ENCODE results near the gene REXO1. TPM values are rescaled to one million over a fixed set of nuclear protein-coding genes. Genes with fewer than 3 reads are reported as not detected.
A peak's percentile ranks its signal among the peaks of the same experiment; 100 is the strongest.
"Not testable (repeated sequence)": the region's sequence is repeated elsewhere in the genome, so short reads cannot be mapped to it uniquely, and the experiment has no call there.

Gene REXO1
- 10 to 100 TPM; 16.2 to 36.0 (median 26.1) TPM for total RNA-seq

- H3K27ac ChIP-seq (replicated peaks in 1 of 4): peak within 1 kb of the TSS; percentile 97 to 99 (median 99)
- no peak for TF ChIP-seq POLR2A (IDR thresholded peaks at IDR 0.05; ENCODE audit: low read depth)
- TF ChIP-seq POLR2AphosphoS5 (IDR thresholded peaks at IDR 0.05): peak; percentile 53 to 67
- TF ChIP-seq CTCF (IDR thresholded peaks at IDR 0.05): peak; percentile 95 to 96 (median 96)
- peak; percentile 98 for DNase-seq (ENCODE audit: extremely low spot score)
- H3K27me3 ChIP-seq: peaks cover 0 to 25% (median 0%) of the 10 kb centered on the region in 4 donors
- 10% methylated on average over 12 of the region's 60 CpGs for WGBS
- no peaks in the 10 kb centered on the region for H3K9me3 ChIP-seq
- intact Hi-C loops (cut with DNase I): loop anchor here (1.0 kb wide), 1 partner anchor 14 kb away; no protein-coding TSS in a partner anchor
- H3K4me3 ChIP-seq: peak within 1 kb of the TSS; percentile 100
- H3K4me1 ChIP-seq: peaks cover 51 to 74% (median 62%) of the 10 kb centered on the region in 4 donors
- H3K36me3 ChIP-seq: peaks cover 0 to 20% (median 7%) of the 10 kb centered on the region in 4 donors
These were observed at the start of gene REXO1 for GRCh38 chr19:1848399-1849131. REXO1 (minus strand) TSS chr19:1848483; CDS start chr19:1848358, 125 bp downstream.

- TF ChIP-seq EP300 (IDR thresholded peaks at IDR 0.05) (no peak), POLR2AphosphoS5 (IDR thresholded peaks at IDR 0.05) (no peak), POLR2A (IDR thresholded peaks at IDR 0.05; ENCODE audit: low read depth) (no peak), CTCF (IDR thresholded peaks at IDR 0.05) (no peak)
- 90% methylated on average over 13 of the region's 13 CpGs for WGBS
- no peak overlapping the region for H3K4me3 ChIP-seq
- H3K27me3 ChIP-seq: no peaks in the 10 kb centered on the region
- no peaks in the 10 kb centered on the region for H3K36me3 ChIP-seq
- DNase-seq (ENCODE audit: extremely low spot score): no peak
- no peak overlapping the region for H3K27ac ChIP-seq (replicated peaks in 1 of 4)
- H3K4me1 ChIP-seq: peaks cover 9 to 31% (median 14%) of the 10 kb centered on the region in 4 donors
- H3K9me3 ChIP-seq: no peaks in the 10 kb centered on the region
- intact Hi-C loops (cut with DNase I): no loop called here
These were observed 48.2 kb upstream of the REXO1 start for GRCh38 chr19:1896508-1896907.

- intact Hi-C loops (cut with DNase I): no loop called here
- no peaks in the 10 kb centered on the region for H3K27me3 ChIP-seq
- H3K27ac ChIP-seq (replicated peaks in 1 of 4): no peak overlapping the region
- no peak overlapping the region for H3K4me3 ChIP-seq
- TF ChIP-seq POLR2AphosphoS5 (IDR thresholded peaks at IDR 0.05) (no peak), EP300 (IDR thresholded peaks at IDR 0.05) (no peak), POLR2A (IDR thresholded peaks at IDR 0.05; ENCODE audit: low read depth) (no peak)
- 84% methylated on average over 17 of the region's 17 CpGs for WGBS
- H3K9me3 ChIP-seq: no peaks in the 10 kb centered on the region
- DNase-seq (ENCODE audit: extremely low spot score): no peak
- H3K4me1 ChIP-seq: peaks cover 9 to 31% (median 14%) of the 10 kb centered on the region in 4 donors
- no peaks in the 10 kb centered on the region for H3K36me3 ChIP-seq
These were observed 45.5 kb upstream of the REXO1 start for GRCh38 chr19:1893791-1894190.

- Histone ChIP-seq H3K4me3 (no peak overlapping the region), H3K4me1 (peaks cover 0 to 6% (median 3%) of the 10 kb centered on the region in 4 donors), H3K27me3 (no peaks in the 10 kb centered on the region), H3K9me3 (no peaks in the 10 kb centered on the region), H3K36me3 (no peaks in the 10 kb centered on the region), H3K27ac (replicated peaks in 1 of 4) (no peak overlapping the region)
- intact Hi-C loops (cut with DNase I): no loop called here
- no peak for DNase-seq (ENCODE audit: extremely low spot score)
- WGBS: 96% methylated on average over 1 of the region's 1 CpG
- TF ChIP-seq POLR2A (IDR thresholded peaks at IDR 0.05; ENCODE audit: low read depth) (no peak), POLR2AphosphoS5 (IDR thresholded peaks at IDR 0.05) (no peak), EP300 (IDR thresholded peaks at IDR 0.05) (no peak), CTCF (IDR thresholded peaks at IDR 0.05) (no peak)
These were observed 41.6 kb upstream of the REXO1 start for GRCh38 chr19:1889907-1890306.

- Histone ChIP-seq H3K9me3 (no peaks in the 10 kb centered on the region), H3K36me3 (no peaks in the 10 kb centered on the region), H3K4me3 (no peak overlapping the region), H3K4me1 (peaks cover 13 to 21% (median 16%) of the 10 kb centered on the region in 4 donors), H3K27ac (replicated peaks in 1 of 4) (no peak overlapping the region), H3K27me3 (no peaks in the 10 kb centered on the region)
- 83% methylated on average over 5 of the region's 5 CpGs for WGBS
- TF ChIP-seq EP300 (IDR thresholded peaks at IDR 0.05) (no peak), POLR2AphosphoS5 (IDR thresholded peaks at IDR 0.05) (no peak), CTCF (IDR thresholded peaks at IDR 0.05) (no peak), POLR2A (IDR thresholded peaks at IDR 0.05; ENCODE audit: low read depth) (no peak)
- no peak for DNase-seq (ENCODE audit: extremely low spot score)
- intact Hi-C loops (cut with DNase I): no loop called here
These were observed 40.1 kb upstream of the REXO1 start for GRCh38 chr19:1888385-1888784.

GRCh38 chr19:1886360-1886759 lies 38.1 kb upstream of the REXO1 start:
- H3K27ac ChIP-seq (replicated peaks in 1 of 4); H3K4me3 ChIP-seq; H3K27me3 ChIP-seq; DNase-seq (ENCODE audit: extremely low spot score); H3K36me3 ChIP-seq; H3K9me3 ChIP-seq; intact Hi-C loops (cut with DNase I): not testable (repeated sequence)
- WGBS: 95% methylated on average over 15 of the region's 15 CpGs
- peaks cover 30 to 42% (median 36%) of the 10 kb centered on the region in 4 donors for H3K4me1 ChIP-seq
